B cell (primary cell): ENCODE results near the gene DDAH2. TPM values are rescaled to one million over a fixed set of nuclear protein-coding genes. Genes with fewer than 3 reads are reported as not detected.

Experiments
- ATAC-seq: fragments of 200-7000 bp; cut with Tn5 transposase; one replicate; pipeline ENCODE4 v1.10.0; 2021; ENCODE audit warnings: low read depth, mild to moderate bottlenecking, moderate number of reproducible peaks, moderate library complexity
- CTCF ChIA-PET: fragments of 350-600 bp; sonication (Branson Sonifier 250); formaldehyde crosslinking; loops from one replicate; lab custom pipeline; 2021; ENCODE audit warnings: antibody characterized with exemption, inconsistent platforms; lab: Charles Lee
- POLR2A ChIA-PET: fragments of 350-600 bp; sonication (Branson Sonifier 250); formaldehyde crosslinking; loops from one replicate; lab custom pipeline; 2021; ENCODE audit warnings: antibody characterized with exemption; lab: Charles Lee
- DNase-seq: peaks from one replicate; pipeline ENCODE4 v3.0.0; 2013
- H2AFZ ChIP-seq: 2 replicates; pipeline ENCODE4 v1.6.1; 2012; ENCODE audit warnings: mild to moderate bottlenecking, low read depth, low read length; ENCODE audit not compliant: insufficient read depth, poor library complexity, severe bottlenecking
- H3K27ac ChIP-seq, 2 donors: 1 replicate in 1 of 2; 2 replicates in 1 of 2; pipeline ENCODE4 v1.5.1; 2012 to 2013; ENCODE audit warnings: low read length in 2 of 2, mild to moderate bottlenecking in 2 of 2, moderate library complexity in 1 of 2
- H3K27me3 ChIP-seq, 4 experiments: fragments of 200-600 bp in 1 of 4; sonication (generic) in 1 of 4; replicated peaks in 1 of 4; 1 replicate in 2 of 4; 2 replicates in 2 of 4; pipeline versions ENCODE4 v1.6.1 to v1.7.0; 2013 to 2016; ENCODE audit warnings: low read length in 3 of 4, mild to moderate bottlenecking in 2 of 4, mixed read lengths in 1 of 4, moderate library complexity in 1 of 4; ENCODE audit not compliant: insufficient read depth in 4 of 4, control insufficient read depth in 3 of 4; ENCODE audit errors: control extremely low read depth in 1 of 4
- H3K36me3 ChIP-seq, 2 experiments: replicated peaks in 1 of 2; 1 replicate in 1 of 2; 2 replicates in 1 of 2; pipeline versions ENCODE4 v1.6.1 to v1.7.1; 2013; ENCODE audit warnings: low read length in 1 of 2; ENCODE audit not compliant: insufficient read depth in 2 of 2, control insufficient read depth in 1 of 2; ENCODE audit errors: control extremely low read depth in 1 of 2, extremely low read depth in 1 of 2
- H3K4me1 ChIP-seq, 2 donors: fragments of 200-600 bp in 1 of 2; sonication (generic) in 1 of 2; 1 replicate in 1 of 2; 2 replicates in 1 of 2; pipeline versions ENCODE4 v1.5.1 to v1.6.1; 2013 to 2017; ENCODE audit warnings: low read length in 2 of 2; ENCODE audit not compliant: control insufficient read depth in 2 of 2, insufficient read depth in 2 of 2
- H3K4me2 ChIP-seq: replicated peaks from 2 replicates; pipeline ENCODE3; 2012; ENCODE audit warnings: mild to moderate bottlenecking, low read depth, low read length; ENCODE audit not compliant: poor library complexity, severe bottlenecking
- H3K4me3 ChIP-seq, 5 experiments: fragments of 200-600 bp in 1 of 5; sonication (generic) in 1 of 5; 1 replicate in 3 of 5; 2 replicates in 2 of 5; pipeline versions ENCODE4 v1.5.1 to v1.7.0; 2011 to 2016; ENCODE audit warnings: low read length in 4 of 5, mild to moderate bottlenecking in 4 of 5, low read depth in 2 of 5, control low read depth in 1 of 5, moderate library complexity in 1 of 5; ENCODE audit not compliant: insufficient read depth in 1 of 5; ENCODE audit errors: control extremely low read depth in 1 of 5, extremely low read depth in 1 of 5
- H3K79me2 ChIP-seq: fragments of 200-600 bp; sonication (generic); one replicate; pipeline ENCODE4 v1.6.0; 2016; ENCODE audit warnings: low read length; ENCODE audit not compliant: control insufficient read depth, insufficient read depth
- H3K9ac ChIP-seq: fragments of 200-600 bp; sonication (generic); 2 replicates; pipeline ENCODE4 v1.6.1; 2017; ENCODE audit warnings: mild to moderate bottlenecking, low read length, moderate library complexity
- H3K9me3 ChIP-seq, 3 donors: one replicate each; pipeline versions ENCODE4 v1.6.1 to v1.7.1; 2013; ENCODE audit warnings: low read length in 2 of 3; ENCODE audit not compliant: control insufficient read depth in 2 of 3, insufficient read depth in 1 of 3; ENCODE audit errors: control extremely low read depth in 1 of 3
- H4K20me1 ChIP-seq: 2 replicates; pipeline ENCODE4 v1.6.0; 2012; ENCODE audit warnings: mild to moderate bottlenecking, low read length; ENCODE audit not compliant: insufficient read depth, control insufficient read depth, poor library complexity, severe bottlenecking
- H3K27ac Mint-ChIP-seq: one replicate; pipeline ENCODE4 v1.8.0; 2021; ENCODE audit warnings: mixed read lengths
- H3K27me3 Mint-ChIP-seq: one replicate; pipeline ENCODE4 v1.8.0; 2021; ENCODE audit warnings: mixed read lengths
- H3K4me1 Mint-ChIP-seq: one replicate; pipeline ENCODE4 v1.8.0; 2021; ENCODE audit warnings: mixed read lengths
- H3K4me3 Mint-ChIP-seq: one replicate; pipeline ENCODE4 v1.8.0; 2021; ENCODE audit warnings: mixed read lengths
- H3K9me3 Mint-ChIP-seq: one replicate; pipeline ENCODE4 v1.8.0; 2022; ENCODE audit warnings: mixed read lengths; ENCODE audit not compliant: insufficient read depth
- CTCF ChIP-seq: fragments of 200-600 bp; IDR thresholded peaks from one replicate; pipeline ENCODE4 v1.8.0; 2022; ENCODE audit warnings: antibody characterized with exemption, mild to moderate bottlenecking
- EZH2 ChIP-seq: IDR thresholded peaks from 2 replicates; pipeline ENCODE4 v1.6.1; 2012; ENCODE audit warnings: borderline replicate concordance, low read depth, mild to moderate bottlenecking, moderate library complexity, low read length; ENCODE audit not compliant: insufficient read depth, poor library complexity, severe bottlenecking
- WGBS: methylation state at CpG from one replicate; pipeline ENCODE4 v1.1.5; 2013; ENCODE audit warnings: missing lambda C conversion rate; ENCODE audit not compliant: insufficient coverage; 5-methylcytosine and 5-hydroxymethylcytosine counted together
- intact Hi-C: fragments of 100-400 bp; cut with micrococcal nuclease; formaldehyde crosslinking; loops from one replicate; pipeline ENCODE4 v1.10.0; 2022
- polyA minus RNA-seq: library from RNA; depleted of rRNA, polyadenylated mRNA; stranded (reverse); fragments of >200 nt; gene quantifications from 2 replicates; pipeline ENCODE4 v1.2.3, GENCODE V29; 2012
- polyA plus RNA-seq: library from polyadenylated mRNA; depleted of rRNA; stranded (reverse); fragments of >200 nt; gene quantifications from 2 replicates; pipeline ENCODE4 v1.2.3, GENCODE V29; 2012
- total RNA-seq, 2 donors: library from RNA; stranded (reverse); fragments of 120-200 nt in 1 of 2; gene quantifications; 1 replicate in 1 of 2; 2 replicates in 1 of 2; pipeline versions ENCODE4 v1.2.3 to v1.2.4, GENCODE V29; 2013 to 2022

Gene DDAH2
- total RNA-seq (51.1 and 59.2 TPM in 2 replicates), polyA plus RNA-seq (64.7 and 87.2 TPM in 2 replicates), polyA minus RNA-seq (79.7 and 88.9 TPM in 2 replicates)
- total RNA-seq (2013): 55.0 TPM

DNA sequence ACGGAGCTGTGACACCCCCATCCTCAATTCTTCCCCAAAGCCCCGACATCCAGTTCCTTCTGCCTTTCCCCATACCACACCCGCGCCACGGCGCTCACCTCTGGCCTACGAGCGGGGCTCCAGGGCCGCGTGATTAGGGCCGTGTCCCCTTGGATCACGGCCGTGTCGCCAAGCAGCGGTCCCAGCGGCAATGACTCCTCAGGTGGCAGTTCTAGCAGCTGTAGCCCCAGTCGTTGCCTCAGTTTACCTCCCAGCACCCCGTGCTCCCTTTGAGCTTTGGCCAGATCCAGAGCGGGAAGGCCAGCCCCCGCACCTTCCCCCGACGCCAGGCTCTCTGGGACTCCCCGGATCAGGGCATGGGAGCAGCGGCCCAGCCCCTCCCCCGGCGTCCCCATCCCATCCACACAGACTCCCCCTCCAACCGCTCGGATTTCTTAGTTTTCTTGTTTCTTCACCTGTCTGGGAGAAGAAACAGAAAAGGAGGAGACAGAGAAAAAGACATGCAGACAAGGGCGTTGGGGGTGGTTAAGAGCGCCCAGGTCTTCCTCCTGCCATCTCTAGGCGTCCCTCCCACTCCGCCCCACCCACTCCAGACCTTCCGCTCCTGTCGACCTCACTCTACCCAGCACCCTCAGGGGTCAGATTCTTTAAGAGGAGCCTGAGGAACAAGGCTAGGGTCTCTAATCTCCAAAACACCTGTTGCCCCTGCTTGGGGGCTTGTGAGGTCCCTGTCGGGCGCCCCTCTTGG, at the start of gene DDAH2:
DDAH2 (minus strand) TSS at position 533 of the 748 bp plus-strand sequence; CDS start at position 395, 138 bp downstream.
- peak within 1 kb of the TSS; percentile 90 for H3K9ac ChIP-seq
- peaks cover 72% of the 10 kb centered on the region for H3K4me1 Mint-ChIP-seq

More for the DNA sequence above, at the start of gene DDAH2:
- intact Hi-C loops: loop anchor here (1.0 kb wide), 2 partner anchors 26 to 40 kb away; partner anchors contain the start of gene ABHD16A
- peak within 1 kb of the TSS; percentile 88 for H3K4me2 ChIP-seq
- peak within 1 kb of the TSS; percentile 78 to 82 for H3K27ac ChIP-seq
- no peaks in the 10 kb centered on the region for H3K27me3 ChIP-seq
- POLR2A ChIA-PET: interaction anchor here (1.0 to 2.5 kb wide), 11 partner anchors 11 to 169 kb away, joined by 3 to 36 read pairs (median 11); partner anchors contain the start of genes ABHD16A, EHMT2, HSPA1A and HSPA1L
- peaks cover 1 to 51% of the 10 kb centered on the region in 2 experiments for H3K36me3 ChIP-seq
- H3K4me3 Mint-ChIP-seq: peak within 1 kb of the TSS; percentile 99
- TF ChIP-seq EZH2 (no peak), CTCF (no peak)
- no peaks in the 10 kb centered on the region for H3K9me3 Mint-ChIP-seq
- peaks cover 11% of the 10 kb centered on the region for H4K20me1 ChIP-seq
- no peaks in the 10 kb centered on the region for H3K9me3 ChIP-seq
- H3K27me3 Mint-ChIP-seq: no peaks in the 10 kb centered on the region
- H3K4me1 ChIP-seq: peaks cover 43 to 52% of the 10 kb centered on the region in 2 donors
- CTCF ChIA-PET: interaction anchor here (0.6 to 6.3 kb wide), 21 partner anchors 10 to 170 kb away, joined by 3 to 90 read pairs (median 4); partner anchors contain the start of genes ABHD16A, CLIC1, HSPA1A and HSPA1B
- H2AFZ ChIP-seq: peak within 1 kb of the TSS; percentile 81
- ATAC-seq (peak; percentile 10), DNase-seq (no peak)
- peaks cover 32% of the 10 kb centered on the region for H3K79me2 ChIP-seq
- peak within 1 kb of the TSS; percentile 67 to 94 (median 85) for H3K4me3 ChIP-seq
- H3K27ac Mint-ChIP-seq: peak within 1 kb of the TSS; percentile 97
- WGBS: 36% methylated on average over 29 of the region's 36 CpGs
